Measurements from ENCODE around the gene GPAM. TPM values are rescaled to one million over a fixed set of nuclear protein-coding genes. Genes with fewer than 3 reads are reported as not detected.

GPAM gene
- total and polyA plus RNA-seq, 9 of the 15 experiments (the other 6 are each of a cell fraction or from before 2014, with no cell fraction given), result 3.5 to 7.5 (median 5.5) TPM

GRCh38 chr10:112227331-112227987, 43.9 kb upstream of the GPAM start:
- no peaks in the 10 kb centered on the region for H3K4me1 ChIP-seq (replicated peaks in 1 of 2; ENCODE audit: control insufficient read depth in 2 of 2, insufficient read depth in 2 of 2, low read length in 2 of 2)
- TF ChIP-seq MCM2 (IDR thresholded peaks at IDR 0.05; ENCODE audit: low read depth) (no peak), ZNF76 (CRISPR knock-in tag; IDR thresholded peaks at IDR 0.05; ENCODE audit: borderline replicate concordance) (no peak), PTRF (tag; IDR thresholded peaks at IDR 0.05) (no peak), KDM1A (IDR thresholded peaks at IDR 0.05) (no peak), NCOA4 (IDR thresholded peaks at IDR 0.05; ENCODE audit: partially characterized antibody) (no peak), TEAD1 (CRISPR knock-in tag; IDR thresholded peaks at IDR 0.05) (no peak), PTTG1 (tag; IDR thresholded peaks at IDR 0.05; ENCODE audit: low read depth) (no peak), FOXK2 (conservative IDR thresholded peaks at IDR 0.05 in 1 of 2, IDR thresholded peaks at IDR 0.05 in 1 of 2; ENCODE audit: low read depth in 2 of 2) (no peak), GTF2E2 (tag; IDR thresholded peaks at IDR 0.05) (no peak), NR0B1 (IDR thresholded peaks at IDR 0.05; ENCODE audit: partially characterized antibody) (no peak), HMG20B (CRISPR knock-in tag; IDR thresholded peaks at IDR 0.05) (no peak), ARID3A (IDR thresholded peaks at IDR 0.05; ENCODE audit: borderline replicate concordance, low read depth, low read length) (no peak)
- no peak for FAIRE-seq
- in situ Hi-C loops (cut with MboI) (no loop called here), intact Hi-C loops (cut with micrococcal nuclease) (no loop called here)
- POLR2A ChIA-PET, result no interaction called here
- no peaks in the 10 kb centered on the region for H3K79me2 ChIP-seq (ENCODE audit: control insufficient read depth, insufficient read depth, low read length)
- H3K9me3 ChIP-seq (replicated peaks; ENCODE audit: control insufficient read depth, insufficient read depth, low read depth, low read length), result no peaks in the 10 kb centered on the region
- 0% methylated on average over 5 of the region's 6 CpGs for WGBS (ENCODE audit: insufficient coverage, low coverage, missing lambda C conversion rate)
- no peaks in the 10 kb centered on the region for H3K36me3 ChIP-seq (ENCODE audit: control insufficient read depth, insufficient read depth, low read length)
- ATAC-seq, result no peak
- no peak for DNase-seq (ENCODE audit: extremely low read depth in 1 of 4, low spot score in 3 of 4)
- no peak overlapping the region for H2AFZ ChIP-seq (ENCODE audit: low read depth, low read length)
- no peak overlapping the region for H3K9ac ChIP-seq (ENCODE audit: insufficient read depth in 1 of 2, low read depth in 2 of 2, low read length in 2 of 2)
- no peak overlapping the region for H3K4me2 ChIP-seq (ENCODE audit: insufficient read depth, low read length)
- no peak overlapping the region for H3K27ac ChIP-seq (ENCODE audit: extremely low read depth, low read depth, low read length)
- no TSS peak for BruUV-seq (replicated peaks)
- CTCF ChIA-PET (ENCODE audit: low intra/inter-chr PET ratio), result no interaction called here
- no peak overlapping the region for H3K4me3 ChIP-seq
- no peaks in the 10 kb centered on the region for H4K20me1 ChIP-seq (replicated peaks; ENCODE audit: control insufficient read depth, insufficient read depth, low read length)
- no peaks in the 10 kb centered on the region for H3K9me1 ChIP-seq (ENCODE audit: control insufficient read depth, insufficient read depth, low read length)
- peaks cover 0 to 9% of the 10 kb centered on the region in 2 experiments; a peak in 2 of 5 replicates for H3K27me3 ChIP-seq (ENCODE audit: control insufficient read depth in 2 of 2, insufficient read depth in 2 of 2, low read length in 2 of 2)

Data from K562 (cell line).